Measurements from ENCODE around the gene DDX51.
"Not testable (repeated sequence)": the region's sequence is repeated elsewhere in the genome, so short reads cannot be mapped to it uniquely, and the experiment has no call there.

The DDX51 gene

GRCh38 chr12:132140918-132141841, 2.9 kb downstream of the DDX51 start:
- DNase-seq (ENCODE audit: low spot score) = no peak

GRCh38 chr12:132140501-132140900, 3.6 kb downstream of the DDX51 start:
- no peak for DNase-seq (ENCODE audit: low spot score)

- no peak for DNase-seq (ENCODE audit: low spot score)
Observed at GRCh38 chr12:132139912-132140311, 4.2 kb downstream of the DDX51 start.

- no peak for DNase-seq (ENCODE audit: low spot score)
Observed at GRCh38 chr12:132138941-132139871, 4.9 kb downstream of the DDX51 start.

GRCh38 chr12:132137483-132138125, 6.5 kb downstream of the DDX51 start:
- no peak for DNase-seq (ENCODE audit: low spot score)

- not testable (repeated sequence) for DNase-seq (ENCODE audit: low spot score)
Observed at GRCh38 chr12:132136226-132136625, 7.9 kb downstream of the DDX51 start.

- not testable (repeated sequence) for DNase-seq (ENCODE audit: low spot score)
Observed at GRCh38 chr12:132134653-132135183, 9.4 kb downstream of the DDX51 start.

GRCh38 chr12:132133952-132134652, 10.0 kb downstream of the DDX51 start:
- DNase-seq (ENCODE audit: low spot score) = peak; percentile 17

- DNase-seq (ENCODE audit: low spot score) = no peak
Observed at GRCh38 chr12:132132609-132133430, 11.3 kb downstream of the DDX51 start.

GRCh38 chr12:132131952-132132351, 12.2 kb downstream of the DDX51 start:
- DNase-seq (ENCODE audit: low spot score) = no peak

- no peak for DNase-seq (ENCODE audit: low spot score)
Observed at GRCh38 chr12:132131229-132131628, 12.9 kb downstream of the DDX51 start.

GRCh38 chr12:132130690-132131089, 13.4 kb downstream of the DDX51 start:
- DNase-seq (ENCODE audit: low spot score) = no peak

GRCh38 chr12:132129007-132129406, 15.1 kb downstream of the DDX51 start:
- no peak for DNase-seq (ENCODE audit: low spot score)

- DNase-seq (ENCODE audit: low spot score) = no peak
Observed at GRCh38 chr12:132127041-132127440, 17.1 kb downstream of the DDX51 start.

- no peak for DNase-seq (ENCODE audit: low spot score)
Observed at GRCh38 chr12:132125736-132126135, 18.4 kb downstream of the DDX51 start.

GRCh38 chr12:132124766-132125425, 19.2 kb downstream of the DDX51 start:
- DNase-seq (ENCODE audit: low spot score) = no peak

GRCh38 chr12:132123970-132124765, 20.0 kb downstream of the DDX51 start:
- DNase-seq (ENCODE audit: low spot score) = no peak

- no peak for DNase-seq (ENCODE audit: low spot score)
Observed at GRCh38 chr12:132121283-132121682, 22.8 kb downstream of the DDX51 start.

GRCh38 chr12:132118876-132119275, 25.2 kb downstream of the DDX51 start:
- no peak for DNase-seq (ENCODE audit: low spot score)

All from cerebellar cortex (tissue), 1 donor.